Measurements from ENCODE around the gene CMBL.
"Not testable (repeated sequence)": the region's sequence is repeated elsewhere in the genome, so short reads cannot be mapped to it uniquely, and the experiment has no call there.

The CMBL gene

GRCh38 chr5:10283927-10284635, 23.6 kb downstream of the CMBL start:
- peak; percentile 61 for DNase-seq

DNA sequence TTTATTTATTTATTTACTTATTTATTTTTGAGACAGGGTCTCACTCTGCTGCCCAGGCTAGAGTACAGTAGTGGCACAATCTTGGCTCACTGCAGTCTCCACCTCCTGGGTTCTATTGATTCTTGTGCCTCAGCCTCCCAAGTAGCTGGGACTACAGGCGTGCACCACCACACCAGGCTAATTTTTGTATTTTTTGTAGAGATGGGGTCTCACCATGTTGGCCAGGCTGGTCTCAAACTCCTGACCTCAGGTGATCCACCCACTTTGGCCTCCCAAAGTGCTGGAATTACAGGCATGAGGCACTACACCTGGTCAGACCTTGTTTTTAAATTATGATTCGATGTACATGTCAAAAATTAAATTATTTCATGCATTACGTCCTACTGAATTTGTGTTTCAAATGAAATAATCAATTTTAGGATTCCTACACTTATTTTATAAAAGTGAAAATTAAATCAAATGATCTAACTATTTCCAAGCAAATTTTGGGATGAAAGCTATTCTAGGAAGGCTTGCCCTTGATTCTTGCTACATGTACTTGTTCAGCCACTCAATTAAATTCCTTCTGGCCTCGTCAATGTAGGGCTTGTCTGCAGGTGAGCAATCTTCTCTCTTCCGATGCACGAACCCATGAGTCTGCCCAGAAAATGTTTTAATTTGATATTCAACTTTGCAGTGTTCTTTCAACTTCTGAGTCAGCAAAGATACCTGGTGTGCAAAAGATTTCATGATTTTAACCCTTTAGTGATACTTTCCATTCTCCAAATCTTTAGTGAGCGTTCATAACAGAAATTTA, 27.6 kb downstream of the CMBL start:
- no peak for DNase-seq

- no peak for DNase-seq
These were observed 28.4 kb downstream of the CMBL start for GRCh38 chr5:10279328-10279727.

GRCh38 chr5:10278658-10279279, 28.9 kb downstream of the CMBL start:
- DNase-seq, result no peak

DNA sequence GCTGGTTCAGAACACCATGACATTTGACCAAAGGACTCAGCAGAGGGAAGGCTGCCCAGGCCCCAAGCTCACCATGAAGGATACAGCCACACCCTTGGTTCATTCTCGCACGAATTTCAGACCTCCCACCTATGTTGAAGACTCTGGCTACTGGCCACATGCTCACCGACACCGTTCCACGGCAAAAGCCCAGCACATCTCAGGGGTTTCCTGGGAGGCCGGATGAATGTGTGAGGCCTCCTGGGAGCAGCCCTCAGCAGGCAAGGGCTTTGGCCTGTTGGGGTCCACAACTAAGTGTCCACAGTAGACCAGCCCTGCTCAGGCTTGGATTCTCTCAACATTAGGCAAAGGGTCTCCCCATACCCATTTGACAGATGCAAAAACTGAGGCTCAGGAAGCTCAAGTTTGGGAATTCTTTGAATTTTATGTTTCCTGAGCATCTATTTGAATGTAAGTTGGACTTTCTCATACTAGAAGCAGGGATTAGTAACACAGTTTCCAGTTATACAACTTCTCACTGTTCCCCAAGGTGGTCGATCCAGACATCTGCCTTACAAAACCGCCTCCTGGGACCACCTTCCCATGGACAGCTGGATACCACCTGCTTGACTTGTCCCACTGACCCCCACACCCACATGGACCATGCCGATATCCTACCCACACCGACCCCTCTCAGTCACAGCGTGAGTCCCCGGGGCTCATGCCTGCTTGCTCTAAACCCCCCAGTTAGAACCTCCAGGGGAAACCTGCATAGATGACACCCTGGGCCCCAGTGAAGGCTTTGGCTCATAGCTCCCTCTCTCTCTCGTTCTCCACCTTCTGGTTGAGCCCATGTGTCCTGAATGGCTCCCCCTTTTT, 29.7 kb downstream of the CMBL start:
- DNase-seq, result no peak

DNA sequence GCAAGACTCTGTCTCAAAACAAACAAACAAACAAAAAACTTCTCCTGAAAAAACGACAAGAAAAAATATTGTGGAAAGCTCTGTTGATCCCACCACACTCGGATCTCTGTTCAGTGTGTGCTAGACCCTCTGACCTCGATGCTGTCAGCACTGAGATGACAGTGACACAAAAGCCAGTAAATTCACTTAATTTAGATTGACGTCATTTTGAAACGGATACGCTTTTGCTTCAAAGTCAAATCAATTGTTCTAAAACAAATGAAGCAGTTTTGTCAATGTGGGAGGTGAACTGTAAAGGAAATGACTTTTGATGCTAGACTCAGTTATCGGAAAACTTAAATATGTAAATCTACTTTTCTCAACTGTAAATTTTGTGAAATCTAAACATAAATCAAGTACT, 31.0 kb downstream of the CMBL start:
- no peak for DNase-seq

GRCh38 chr5:10275991-10276390, 31.7 kb downstream of the CMBL start:
- no peak for DNase-seq

- DNase-seq, result no peak
These were observed 32.2 kb downstream of the CMBL start for GRCh38 chr5:10275460-10275859.

- not testable (repeated sequence) for DNase-seq
These were observed 34.9 kb downstream of the CMBL start for GRCh38 chr5:10272875-10273209.

DNA sequence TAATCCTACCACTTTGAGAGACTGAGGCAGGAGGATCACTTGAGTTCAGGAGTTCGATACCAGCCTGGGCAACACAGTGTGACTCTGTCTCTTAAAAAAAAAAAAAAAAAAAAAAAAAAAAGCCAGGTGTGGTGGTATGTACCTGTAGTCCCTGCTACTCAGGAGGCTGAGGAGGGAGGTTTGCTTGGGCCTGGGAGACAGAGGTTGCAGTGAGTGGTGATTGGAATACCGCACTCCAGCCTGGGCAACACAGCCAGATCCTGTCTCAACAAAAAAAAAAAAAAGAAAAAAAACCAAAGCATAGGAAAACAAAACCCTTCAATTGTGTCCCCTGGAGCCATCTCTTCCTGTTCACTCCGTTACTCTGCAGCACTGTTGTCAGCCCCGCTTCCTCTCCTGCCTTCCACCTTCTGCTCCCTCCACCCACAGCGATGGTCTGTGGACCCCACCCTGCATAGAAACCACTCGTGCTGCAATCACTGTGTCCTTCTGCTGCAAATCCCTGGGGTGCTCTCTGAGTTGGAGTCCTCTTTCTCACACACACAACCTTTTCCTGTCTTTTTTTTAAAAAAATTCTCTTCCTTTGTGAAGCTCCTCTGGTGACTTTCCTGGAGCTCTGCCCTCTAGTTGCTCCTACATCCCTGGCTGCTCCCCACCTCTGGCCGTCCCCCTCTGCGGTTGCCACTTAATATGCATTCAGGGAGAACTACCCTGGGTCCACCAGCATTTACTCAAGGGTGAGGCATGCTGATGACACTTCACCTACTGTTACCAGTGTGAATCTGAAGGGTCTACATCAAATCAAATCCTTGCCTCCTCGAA, 35.4 kb downstream of the CMBL start:
- DNase-seq, result no peak

DNA sequence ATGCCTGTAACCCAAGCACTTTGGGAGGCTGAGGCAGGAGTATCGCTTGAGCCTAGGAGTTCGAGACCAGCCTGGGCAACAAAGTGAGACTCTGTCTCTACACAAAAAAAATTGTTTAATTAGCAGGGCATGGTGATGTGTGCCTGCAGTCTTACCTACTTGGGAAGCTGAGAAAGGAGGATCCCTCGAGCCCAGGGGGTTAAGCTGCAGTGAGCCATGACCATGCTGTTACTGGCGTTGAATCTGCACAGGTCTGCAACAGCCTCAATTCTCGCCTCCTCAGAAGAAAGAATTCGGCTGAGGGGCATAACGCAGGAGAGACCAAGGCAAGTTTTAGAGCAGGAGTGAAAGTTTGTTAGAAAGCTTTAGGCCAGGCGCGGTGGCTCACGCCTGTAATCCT, 39.6 kb downstream of the CMBL start:
- DNase-seq, result no peak

- DNase-seq, result no peak
These were observed 40.9 kb downstream of the CMBL start for GRCh38 chr5:10266839-10267238.

DNA sequence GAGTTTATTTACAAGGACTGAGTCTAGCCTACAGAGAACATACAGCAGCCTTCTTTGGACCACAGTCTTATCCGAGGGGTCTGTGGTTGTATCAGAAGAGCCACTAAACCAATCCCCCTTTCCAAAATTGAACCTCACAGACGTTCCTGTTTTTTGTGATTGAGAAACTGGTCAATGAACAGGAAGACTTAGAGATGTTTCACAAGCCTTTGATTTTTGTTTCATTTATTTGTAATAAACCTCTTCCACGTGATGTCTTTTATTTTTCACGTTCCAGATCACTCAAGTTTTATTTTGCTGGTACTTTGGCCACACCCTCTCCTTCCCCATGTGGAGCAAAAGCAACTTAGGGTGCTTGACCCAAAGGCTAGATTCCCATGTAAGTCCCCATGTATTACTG, 41.6 kb downstream of the CMBL start:
- DNase-seq, result no peak

DNA sequence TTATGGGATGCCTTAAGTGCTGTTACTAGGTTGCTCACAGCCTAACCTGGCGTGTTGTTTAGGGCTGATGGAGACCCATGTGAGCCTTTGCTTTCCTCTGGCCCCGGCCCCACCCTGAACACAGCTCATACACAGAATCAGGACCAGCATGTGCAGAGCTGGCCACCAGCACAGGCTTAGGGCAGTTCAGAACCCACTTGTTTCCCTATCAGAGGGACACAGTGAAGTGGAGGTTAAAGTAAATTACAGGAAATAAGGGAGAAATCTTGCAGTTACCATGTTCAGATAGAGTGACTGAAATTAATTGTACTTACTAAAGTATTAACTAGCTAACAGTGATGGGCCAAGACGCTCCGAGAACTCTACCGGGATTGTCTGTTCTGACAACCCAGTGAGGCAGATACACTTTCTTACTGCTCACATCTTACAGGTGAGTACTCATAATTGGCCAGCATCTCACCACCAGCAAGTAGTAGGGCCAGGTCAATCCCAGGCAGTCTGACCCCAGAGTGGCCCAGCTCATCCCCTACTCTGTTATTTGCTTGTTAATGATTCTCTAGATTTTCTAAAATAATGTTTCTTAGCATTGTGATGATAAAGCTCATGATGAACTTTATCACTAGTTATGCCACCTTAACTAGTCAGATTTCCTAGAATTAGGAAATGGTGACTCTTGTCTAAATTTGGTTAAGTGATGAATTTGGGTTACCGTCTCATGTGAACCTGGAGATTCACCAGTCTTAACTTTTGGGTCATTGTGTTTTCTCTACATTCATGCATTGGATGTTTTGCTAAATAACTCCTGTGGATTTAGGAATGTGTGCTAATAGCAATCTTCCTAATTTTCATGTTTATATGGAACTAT, 42.2 kb downstream of the CMBL start:
- no peak for DNase-seq

DNA sequence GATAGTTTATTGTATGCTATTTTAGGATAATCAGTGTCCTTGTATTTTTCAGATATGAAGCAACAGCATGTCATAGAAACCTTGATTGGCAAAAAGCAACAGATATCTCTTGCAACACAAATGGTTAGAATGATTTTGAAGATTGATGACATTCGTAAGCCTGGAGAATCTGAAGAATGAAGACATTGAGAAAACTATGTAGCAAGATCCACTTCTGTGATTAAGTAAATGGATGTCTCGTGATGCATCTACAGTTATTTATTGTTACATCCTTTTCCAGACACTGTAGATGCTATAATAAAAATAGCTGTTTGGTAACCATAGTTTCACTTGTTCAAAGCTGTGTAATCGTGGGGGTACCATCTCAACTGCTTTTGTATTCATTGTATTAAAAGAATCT, 43.1 kb downstream of the CMBL start:
- no peak for DNase-seq

DNA sequence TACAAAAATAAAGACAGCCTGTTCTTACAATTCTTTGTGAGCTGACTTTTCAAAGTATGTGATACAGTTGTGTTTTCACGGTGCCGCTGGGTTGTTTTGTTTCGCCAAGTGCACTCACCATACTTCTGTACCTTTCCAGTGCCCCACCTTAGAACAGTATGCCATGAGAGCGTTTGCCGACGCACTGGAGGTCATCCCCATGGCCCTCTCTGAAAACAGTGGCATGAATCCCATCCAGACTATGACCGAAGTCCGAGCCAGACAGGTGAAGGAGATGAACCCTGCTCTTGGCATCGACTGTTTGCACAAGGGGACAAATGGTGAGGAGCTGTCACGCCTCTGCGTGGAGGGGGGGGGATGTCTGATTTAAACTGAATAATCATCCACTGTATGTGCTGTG, 44.7 kb downstream of the CMBL start:
- DNase-seq, result no peak

- no peak for DNase-seq
These were observed 45.5 kb downstream of the CMBL start for GRCh38 chr5:10262121-10262774.

GRCh38 chr5:10261065-10261464, 46.6 kb downstream of the CMBL start:
- DNase-seq, result no peak

DNA sequence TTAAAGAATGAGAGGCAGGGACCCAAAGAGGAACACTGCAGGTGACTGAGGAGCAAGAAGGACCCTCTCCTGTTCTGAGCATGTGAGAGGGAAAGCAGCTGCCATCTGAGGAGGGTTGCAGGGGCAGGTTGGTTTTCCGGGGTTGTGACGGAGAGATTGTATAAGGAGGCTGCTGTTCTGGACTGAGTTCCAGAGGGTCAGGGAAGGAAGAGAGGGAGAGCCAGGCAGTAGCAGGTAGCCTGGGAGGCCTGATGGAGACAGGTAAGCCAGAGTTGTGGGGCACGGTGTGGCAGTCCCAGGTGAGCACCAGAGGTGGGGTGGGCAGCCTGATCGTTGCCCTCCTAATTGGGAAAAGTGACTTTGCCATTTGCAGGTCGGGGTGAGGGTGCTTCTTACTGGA, 47.8 kb downstream of the CMBL start:
- DNase-seq, result no peak

GRCh38 chr5:10257870-10258269, 49.8 kb downstream of the CMBL start:
- no peak for DNase-seq

- DNase-seq, result no peak
These were observed 53.0 kb downstream of the CMBL start for GRCh38 chr5:10254686-10255085.

Data from effector CD8-positive, alpha-beta T cell (primary cell).